DMS79 (cell line): ENCODE measurements around the gene ABTB2.

Experiments
- DNase-seq: peaks from one replicate; lab custom pipeline; 2025; lab: John Stamatoyannopoulos, UW

Gene ABTB2

GRCh38 chr11:34315394-34315793, 42.4 kb downstream of the ABTB2 start:
- DNase-seq: no peak

GRCh38 chr11:34314936-34315335, 42.9 kb downstream of the ABTB2 start:
- DNase-seq: no peak

- no peak for DNase-seq
These were observed 43.6 kb downstream of the ABTB2 start for GRCh38 chr11:34314176-34314575.

- no peak for DNase-seq
These were observed 44.7 kb downstream of the ABTB2 start for GRCh38 chr11:34313099-34313517.

- DNase-seq: peak; percentile 71
These were observed 46.7 kb downstream of the ABTB2 start for GRCh38 chr11:34311126-34311525.

- DNase-seq: no peak
These were observed 47.8 kb downstream of the ABTB2 start for GRCh38 chr11:34309965-34310364.

GRCh38 chr11:34308913-34309585, 48.8 kb downstream of the ABTB2 start:
- DNase-seq: no peak

GRCh38 chr11:34308049-34308912, 49.5 kb downstream of the ABTB2 start:
- DNase-seq: no peak

- no peak for DNase-seq
These were observed 52.0 kb downstream of the ABTB2 start for GRCh38 chr11:34305780-34306179.

GRCh38 chr11:34305193-34305592, 52.6 kb downstream of the ABTB2 start:
- DNase-seq: peak; percentile 46

- DNase-seq: no peak
These were observed 54.7 kb downstream of the ABTB2 start for GRCh38 chr11:34303028-34303570.

- DNase-seq: no peak
These were observed 55.5 kb downstream of the ABTB2 start for GRCh38 chr11:34302046-34302921.

- DNase-seq: no peak
These were observed 56.9 kb downstream of the ABTB2 start for GRCh38 chr11:34300926-34301295.

GRCh38 chr11:34300026-34300925, 57.5 kb downstream of the ABTB2 start:
- peak; percentile 15 for DNase-seq

GRCh38 chr11:34299284-34299972, 58.4 kb downstream of the ABTB2 start:
- peak; percentile 34 for DNase-seq

GRCh38 chr11:34298871-34299270, 58.9 kb downstream of the ABTB2 start:
- DNase-seq: no peak

GRCh38 chr11:34296412-34296811, 61.4 kb downstream of the ABTB2 start:
- DNase-seq: no peak

- DNase-seq: no peak
These were observed 65.3 kb downstream of the ABTB2 start for GRCh38 chr11:34292546-34292945.

GRCh38 chr11:34292111-34292510, 65.7 kb downstream of the ABTB2 start:
- no peak for DNase-seq

GRCh38 chr11:34290926-34291325, 66.9 kb downstream of the ABTB2 start:
- no peak for DNase-seq
